GM19324 (cell line): Measurements from ENCODE around the gene POMP.
"Not testable (repeated sequence)": the region's sequence is repeated elsewhere in the genome, so short reads cannot be mapped to it uniquely, and the experiment has no call there.

Experiments
- ATAC-seq: cut with Tn5 transposase; IDR thresholded peaks from one replicate; pipeline ENCODE4 v1.9.1; 2021; ENCODE audit warnings: mild to moderate bottlenecking, moderate library complexity; ENCODE audit not compliant: unreplicated experiment, low FRiP score

The POMP gene

DNA sequence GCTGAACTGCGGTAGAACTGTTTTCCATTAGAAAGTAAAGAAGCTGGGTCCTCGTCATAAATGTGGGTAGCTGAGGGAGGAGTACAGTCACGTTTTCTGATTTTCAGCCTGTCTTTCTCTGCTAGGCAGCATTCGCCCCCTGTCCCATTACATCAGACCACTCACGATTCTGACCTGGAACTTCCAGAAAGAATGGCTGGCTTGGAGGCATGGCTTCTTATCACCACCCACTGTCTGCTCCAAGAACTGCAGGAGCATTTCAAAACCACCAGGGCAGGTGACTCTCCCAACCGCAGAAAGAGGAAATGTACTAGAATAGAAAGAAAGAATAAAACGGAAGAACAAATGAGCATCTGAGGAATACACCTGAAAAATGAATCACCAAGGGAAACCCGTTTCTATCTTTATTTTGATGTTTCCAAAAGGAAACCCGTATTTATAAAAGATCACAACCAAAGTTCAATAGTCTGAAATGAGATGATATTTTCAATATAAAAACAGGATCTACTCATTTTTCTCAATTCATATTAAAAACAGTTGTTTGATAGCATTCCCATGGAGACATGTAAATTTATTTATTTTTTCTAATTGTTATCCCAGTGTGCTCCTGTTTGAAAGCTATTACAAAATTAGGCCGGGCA lies 22.1 kb upstream of the POMP start:
- peak; percentile 65 for ATAC-seq

- no peak for ATAC-seq
These were observed 21.1 kb upstream of the POMP start for GRCh38 chr13:28637714-28638355.

DNA sequence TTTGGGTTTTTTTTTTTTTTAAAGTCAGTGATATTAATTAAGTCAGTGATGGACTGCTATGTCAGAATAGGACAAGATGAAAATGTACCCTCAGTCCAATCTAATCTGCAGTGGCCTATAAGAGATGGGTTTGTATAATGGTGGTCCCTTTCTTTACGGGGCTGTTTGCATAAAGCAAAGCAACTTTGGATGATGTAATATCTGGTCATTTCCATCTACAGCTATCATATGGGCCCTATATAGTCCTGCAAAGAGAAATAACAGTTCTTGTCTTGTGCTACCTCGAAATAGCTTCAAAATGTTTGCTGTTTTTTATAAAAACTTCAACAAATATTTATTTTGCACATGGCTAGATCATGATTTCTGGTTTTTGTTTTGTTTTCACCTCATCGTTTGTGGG lies 20.2 kb upstream of the POMP start:
- no peak for ATAC-seq

GRCh38 chr13:28640861-28641599 lies 17.9 kb upstream of the POMP start:
- no peak for ATAC-seq

DNA sequence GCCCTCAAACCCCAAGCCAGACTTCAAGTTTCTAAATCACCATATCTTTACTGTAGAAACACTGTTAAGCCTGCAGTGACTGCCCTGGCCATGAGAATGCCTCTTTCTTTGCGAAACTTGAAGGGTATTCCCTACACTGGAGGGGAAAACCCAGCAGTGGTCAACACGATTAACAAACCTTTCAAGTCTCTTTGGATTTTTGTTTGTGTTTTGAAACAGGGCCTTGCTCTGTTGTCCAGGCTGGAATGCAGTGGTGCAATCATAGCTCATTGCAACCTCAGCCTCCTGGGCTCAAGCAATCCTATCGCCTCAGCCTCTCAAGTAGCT lies 17.4 kb upstream of the POMP start:
- no peak for ATAC-seq

DNA sequence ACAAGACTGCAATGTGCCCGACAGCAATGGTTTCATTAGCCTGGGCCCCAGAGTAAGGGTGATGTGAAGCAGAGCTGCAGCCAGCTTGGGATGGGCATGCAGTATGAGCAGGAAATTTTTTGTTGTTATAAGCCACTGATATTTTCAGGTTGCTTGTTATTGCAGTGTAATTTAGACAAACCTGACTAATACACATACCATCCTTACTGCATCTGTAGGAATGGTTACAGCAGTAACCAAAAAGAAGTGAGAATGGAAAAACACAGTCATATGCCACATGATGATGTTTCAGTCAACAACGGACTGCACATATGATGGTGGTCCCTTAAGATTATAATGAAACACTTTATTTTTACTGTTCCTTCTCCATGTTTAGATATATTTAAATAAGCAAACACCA lies 8.6 kb upstream of the POMP start:
- no peak for ATAC-seq

GRCh38 chr13:28651810-28652401 lies 7.0 kb upstream of the POMP start:
- ATAC-seq = no peak

DNA sequence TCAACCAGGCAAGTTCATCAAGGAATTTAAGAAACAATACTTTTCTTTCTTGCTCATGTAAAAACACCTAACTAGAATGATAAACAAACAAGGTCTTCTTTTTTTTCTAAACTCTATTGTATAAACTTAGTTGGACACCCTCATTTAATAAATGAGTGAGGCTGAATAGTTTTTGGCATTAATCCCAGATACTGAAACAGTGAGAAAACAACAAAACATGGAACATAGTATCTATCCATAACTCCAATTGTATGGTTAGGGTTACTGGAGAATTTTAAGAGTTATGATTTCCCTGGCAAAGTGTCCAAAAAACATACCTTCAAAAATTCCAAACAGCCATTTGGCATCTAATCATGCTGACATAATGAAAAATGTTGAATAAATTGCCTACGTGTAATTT lies 5.8 kb upstream of the POMP start:
- ATAC-seq = no peak

GRCh38 chr13:28654276-28654675 lies 4.7 kb upstream of the POMP start:
- ATAC-seq = no peak

DNA sequence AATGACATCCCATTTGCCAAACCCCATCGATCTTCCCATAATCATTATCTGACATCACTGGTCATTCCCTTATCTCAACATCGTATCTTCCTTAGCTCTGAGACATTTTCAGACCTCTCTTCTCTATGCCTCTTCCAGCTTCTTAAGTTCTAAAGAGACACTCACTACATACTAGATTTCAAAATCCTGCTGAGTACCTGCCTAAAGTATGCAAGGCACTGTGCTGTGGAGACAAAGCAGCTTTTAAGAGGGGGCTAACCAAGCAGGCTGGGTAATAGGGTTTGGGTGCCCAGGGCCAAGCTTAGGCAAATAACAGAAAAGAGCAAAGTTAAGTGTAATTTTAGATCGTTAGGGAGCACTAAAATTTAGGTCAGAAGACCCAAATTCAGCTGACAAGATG lies 3.4 kb upstream of the POMP start:
- no peak for ATAC-seq

DNA sequence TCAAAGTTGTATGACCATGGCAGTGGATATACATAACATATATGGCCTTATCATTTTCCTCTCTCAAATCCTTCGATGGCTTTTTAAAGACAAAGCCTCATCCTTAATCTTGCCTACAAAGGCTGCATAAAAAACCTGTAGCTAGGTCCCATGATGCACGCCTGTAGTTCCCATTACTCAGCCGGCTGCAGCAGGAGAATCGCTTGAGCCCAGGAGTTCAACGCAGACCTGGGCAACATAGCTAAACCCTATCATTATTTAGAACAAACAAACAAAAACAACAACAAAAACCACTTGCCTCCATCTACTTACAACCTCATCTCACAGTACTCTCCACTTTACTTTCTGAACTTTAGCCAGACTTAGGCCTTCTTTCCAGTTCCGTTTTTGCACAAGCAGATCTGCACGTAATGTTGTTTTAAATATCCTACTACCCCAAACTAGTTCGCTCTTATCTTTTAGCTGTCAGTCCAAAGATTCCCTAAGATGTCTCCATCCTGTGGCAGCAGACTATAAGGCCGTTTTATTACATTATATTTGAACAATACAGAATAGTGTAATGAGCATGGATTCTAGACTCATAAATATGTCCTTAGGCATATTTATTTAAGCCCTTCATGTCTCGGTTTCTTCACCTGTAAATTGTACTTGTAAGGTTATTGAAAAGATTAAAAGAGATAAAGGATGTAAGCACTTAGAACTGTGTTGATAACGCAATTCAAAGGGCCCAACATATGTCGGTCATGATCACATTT lies 969 bp upstream of the POMP start:
- ATAC-seq = no peak

DNA sequence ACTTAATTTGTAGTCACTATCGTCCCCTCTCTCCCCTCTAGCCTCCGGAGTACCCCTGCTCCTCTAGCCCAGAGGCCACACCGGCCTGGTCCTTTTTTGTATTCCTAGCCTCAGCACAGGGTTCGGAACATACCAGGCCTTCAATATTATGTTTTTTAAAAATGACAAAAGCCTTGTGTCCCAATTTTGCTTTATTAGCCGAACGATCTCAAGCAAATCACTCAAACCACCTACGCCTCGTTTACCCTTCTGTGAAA lies 463 bp upstream of the POMP start:
- ATAC-seq = peak; percentile 27

DNA sequence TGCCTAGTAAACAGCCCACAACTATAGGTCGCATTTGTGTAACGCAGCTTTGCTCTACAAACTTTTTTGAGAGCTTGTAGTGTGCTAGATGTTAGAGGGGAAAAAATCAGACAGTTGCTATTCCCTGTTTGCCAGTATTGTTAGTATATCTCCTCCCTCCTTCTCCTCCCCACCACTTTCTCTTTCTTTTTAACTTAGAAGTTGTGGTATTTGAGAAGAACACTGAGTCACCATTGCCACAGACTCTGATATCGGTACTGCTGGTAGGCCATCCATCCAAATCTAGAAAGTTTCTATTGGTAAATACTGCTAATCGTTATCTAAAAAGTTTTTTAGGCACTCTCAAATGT lies 666 bp downstream of the POMP start:
- peak; percentile 14 for ATAC-seq

DNA sequence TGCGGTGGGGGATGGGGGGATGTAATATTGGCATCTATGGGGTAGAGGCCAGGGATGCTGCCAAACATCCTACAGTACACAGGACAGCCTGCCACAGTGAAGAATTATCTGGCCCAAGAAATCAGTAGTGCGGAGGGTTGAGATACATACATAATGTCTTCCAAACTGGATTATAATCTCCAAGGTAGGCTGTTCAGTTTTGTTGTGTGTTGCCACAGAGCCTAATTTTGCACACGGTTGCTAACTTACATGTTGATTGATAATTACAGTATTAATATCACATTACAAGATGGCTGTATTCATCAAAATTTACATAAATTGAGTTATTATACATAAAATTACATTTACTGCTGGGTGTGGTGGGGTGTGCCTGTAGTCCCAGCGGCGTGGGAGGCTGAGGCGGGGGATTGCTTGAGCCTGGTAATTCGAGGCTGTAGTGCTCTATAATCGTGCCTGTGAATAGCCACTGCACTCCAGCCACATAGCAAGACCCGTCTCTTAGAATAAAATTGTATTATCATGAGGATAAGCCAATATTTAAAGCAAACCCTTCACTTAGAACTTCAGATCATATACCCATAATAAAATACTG lies 8.1 kb downstream of the POMP start:
- no peak for ATAC-seq

GRCh38 chr13:28671126-28671792 lies 12.3 kb downstream of the POMP start:
- no peak for ATAC-seq

- no peak for ATAC-seq
These were observed 19.9 kb downstream of the POMP start for GRCh38 chr13:28678809-28679208.

DNA sequence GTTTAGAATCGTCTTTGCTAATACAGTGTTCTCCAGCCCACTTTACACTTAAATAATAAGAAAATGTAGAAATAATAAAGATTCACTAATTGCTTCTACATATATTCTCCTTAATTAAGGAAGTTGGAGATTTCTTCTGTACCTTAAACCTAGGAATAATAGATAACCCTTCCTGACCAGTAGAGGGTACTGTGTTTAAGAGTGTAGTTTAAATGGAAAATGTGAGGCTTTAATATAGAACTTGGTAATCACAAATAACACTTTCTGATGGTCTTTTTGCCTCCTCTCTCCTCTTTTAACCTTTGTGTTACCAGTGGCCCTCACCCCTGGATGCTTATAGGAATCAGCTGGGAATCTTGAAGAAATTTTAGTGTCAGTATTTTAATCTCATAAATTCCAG lies 20.7 kb downstream of the POMP start:
- ATAC-seq = no peak

DNA sequence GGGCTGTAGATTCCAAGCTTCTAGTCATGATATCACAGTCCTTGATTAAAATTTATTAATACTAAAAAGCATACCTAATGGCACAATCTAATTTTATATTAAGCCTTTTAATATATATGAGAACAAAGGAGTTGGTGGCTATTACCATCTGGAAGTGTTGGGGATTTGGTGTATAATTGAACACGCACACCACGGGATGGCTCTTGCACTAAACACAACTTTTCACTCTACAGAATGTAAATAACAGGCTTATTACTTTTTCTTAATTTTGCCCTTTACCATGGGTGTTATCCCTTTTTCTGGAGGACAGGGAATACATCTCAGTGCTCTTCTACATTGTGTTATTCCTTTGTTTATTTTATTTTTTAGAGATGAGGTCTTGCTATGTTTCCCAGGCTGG lies 21.6 kb downstream of the POMP start:
- no peak for ATAC-seq

DNA sequence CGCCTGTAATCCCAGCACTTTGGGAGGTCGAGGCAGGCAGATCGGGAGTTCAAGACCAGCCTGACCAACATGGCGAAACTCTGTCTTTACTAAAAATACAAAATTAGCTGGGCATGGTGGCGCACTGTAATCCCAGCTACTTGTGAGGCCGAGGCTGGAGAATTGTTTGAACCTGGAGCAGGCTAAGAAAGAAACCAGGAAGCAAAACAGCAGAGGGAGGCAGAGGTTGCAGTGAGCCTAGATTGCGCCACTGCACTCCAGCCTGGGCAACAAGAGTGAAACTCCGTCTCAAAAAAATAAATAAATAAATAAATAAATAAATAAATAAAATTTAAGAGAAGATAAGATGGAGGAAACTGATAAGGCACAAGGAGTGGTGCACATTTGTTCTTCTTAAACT lies 24.2 kb downstream of the POMP start:
- ATAC-seq = not testable (repeated sequence)

DNA sequence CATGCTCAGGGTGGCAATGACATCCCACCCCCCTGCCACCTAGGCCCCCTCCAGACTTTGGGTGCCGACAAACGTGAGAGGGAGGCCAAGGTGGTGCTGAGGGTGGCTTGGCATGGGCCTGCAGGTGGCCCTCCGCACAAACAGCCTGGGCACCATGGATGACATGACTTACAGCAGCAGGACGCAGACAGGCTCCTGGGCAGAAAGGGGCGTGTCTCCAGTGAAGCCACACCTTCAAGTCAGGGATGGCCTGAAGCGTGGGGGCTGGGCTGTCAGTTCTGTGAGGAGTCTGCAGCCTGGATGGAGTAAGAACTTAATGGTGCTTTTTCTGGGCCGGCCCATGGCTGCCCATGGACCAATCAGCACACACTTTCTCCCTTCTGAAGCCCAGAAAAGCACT lies 25.3 kb downstream of the POMP start:
- no peak for ATAC-seq
